Keratinocyte (primary cell): ENCODE measurements around the gene KCNG2. TPM values are rescaled to one million over a fixed set of nuclear protein-coding genes. Genes with fewer than 3 reads are reported as not detected.

ENCODE experiments used
- DNase-seq: peaks from one replicate; pipeline ENCODE4 v3.0.0-alpha.2; 2011; ENCODE audit warnings: low read depth, missing footprints, low spot score
- FAIRE-seq: peaks from 2 replicates; lab custom pipeline; 2011; peaks lifted over from hg19 to GRCh38; lab: Jason Lieb, UNC
- H2AFZ ChIP-seq: 2 replicates; pipeline ENCODE4 v1.6.0; 2012; ENCODE audit warnings: low read length, control low read depth, inconsistent platforms; ENCODE audit not compliant: control insufficient read depth
- H3K27ac ChIP-seq: 2 replicates; pipeline ENCODE4 v1.5.1; 2011; ENCODE audit warnings: low read length; ENCODE audit not compliant: control insufficient read depth, insufficient read depth
- H3K27me3 ChIP-seq: 3 replicates; pipeline ENCODE4 v1.6.0; 2011; ENCODE audit warnings: low read length; ENCODE audit not compliant: control insufficient read depth, insufficient read depth; ENCODE audit errors: extremely low read depth
- H3K36me3 ChIP-seq, 2 experiments: 2 replicates in 1 of 2; 3 replicates in 1 of 2; pipeline ENCODE4 v1.5.1; 2011; ENCODE audit warnings: low read length in 2 of 2, mild to moderate bottlenecking in 1 of 2; ENCODE audit not compliant: control insufficient read depth in 2 of 2, insufficient read depth in 2 of 2; ENCODE audit errors: extremely low read depth in 1 of 2
- H3K4me1 ChIP-seq: 3 replicates; pipeline ENCODE4 v1.5.1; 2011; ENCODE audit warnings: low read length; ENCODE audit not compliant: control insufficient read depth, insufficient read depth; ENCODE audit errors: extremely low read depth
- H3K4me2 ChIP-seq: 3 replicates; pipeline ENCODE4 v1.6.0; 2011; ENCODE audit warnings: low read depth, low read length; ENCODE audit not compliant: control insufficient read depth, insufficient read depth; ENCODE audit errors: extremely low read depth
- H3K4me3 ChIP-seq, 3 experiments: fragments of 200-600 bp in 1 of 3; sonication (generic) in 1 of 3; 2 replicates in 2 of 3; 3 replicates in 1 of 3; pipeline ENCODE4 v1.5.1; 2011 to 2016; ENCODE audit warnings: low read length in 3 of 3, mild to moderate bottlenecking in 3 of 3, control low read depth in 2 of 3, inconsistent platforms in 1 of 3, low read depth in 1 of 3, mixed read lengths in 1 of 3, mixed run types in 1 of 3, moderate library complexity in 1 of 3; ENCODE audit not compliant: control insufficient read depth in 2 of 3, insufficient read depth in 2 of 3; ENCODE audit errors: extremely low read depth in 1 of 3
- H3K79me2 ChIP-seq: 2 replicates; pipeline ENCODE4 v1.6.0; 2012; ENCODE audit warnings: low read length; ENCODE audit not compliant: control insufficient read depth, insufficient read depth
- H3K9ac ChIP-seq: 3 replicates; pipeline ENCODE4 v1.6.0; 2011; ENCODE audit warnings: low read length; ENCODE audit not compliant: control insufficient read depth, insufficient read depth; ENCODE audit errors: extremely low read depth
- H3K9me1 ChIP-seq: 3 replicates; pipeline ENCODE4 v1.6.0; 2011; ENCODE audit warnings: low read length; ENCODE audit not compliant: control insufficient read depth, insufficient read depth; ENCODE audit errors: extremely low read depth
- H3K9me3 ChIP-seq: 2 replicates; pipeline ENCODE4 v1.5.1; 2012; ENCODE audit warnings: low read depth, low read length; ENCODE audit not compliant: control insufficient read depth
- H4K20me1 ChIP-seq: 3 replicates; pipeline ENCODE4 v1.6.0; 2011; ENCODE audit warnings: low read length; ENCODE audit not compliant: control insufficient read depth, insufficient read depth; ENCODE audit errors: extremely low read depth
- EZH2 ChIP-seq: IDR thresholded peaks from one replicate; pipeline ENCODE4 v1.6.1; 2012; ENCODE audit warnings: inconsistent platforms, mild to moderate bottlenecking, low read length, moderate library complexity
- dilution Hi-C: fragments of 300-500 bp; cut with MboI; formaldehyde crosslinking; loops from one replicate; pipeline ENCODE4 v1.7.0; 2020; ENCODE audit warnings: low sequenced_read_pairs; ENCODE audit not compliant: extremely low pct_ligation_motif_present
- polyA plus RNA-seq, 5 experiments: library from polyadenylated mRNA; depleted of rRNA in 3 of 5; stranded (reverse) in 3 of 5; stranded (forward) in 1 of 5; unstranded in 1 of 5; fragments of >200 nt; gene quantifications; 1 replicate in 1 of 5; 2 replicates in 3 of 5; 3 replicates in 1 of 5; pipeline versions ENCODE4 v1.2.1 to v1.2.3, GENCODE V29; 2011 to 2012; ENCODE audit warnings: missing spikeins in 2 of 5, low read depth in 1 of 5, low replicate concordance in 1 of 5
- TF ChIP-seq, protein P1 (sequence below), 3 experiments: IDR thresholded peaks in 1 of 3; conservative IDR thresholded peaks in 1 of 3; optimal IDR thresholded peaks in 1 of 3; 2 replicates in 2 of 3; 3 replicates in 1 of 3; pipeline versions ENCODE3 to v1.5.1; 2011; ENCODE audit warnings: low read length in 3 of 3, mild to moderate bottlenecking in 3 of 3, moderate library complexity in 2 of 3, control low read depth in 1 of 3, inconsistent platforms in 1 of 3; ENCODE audit not compliant: insufficient read depth in 2 of 3; ENCODE audit errors: extremely low read depth in 1 of 3

The KCNG2 gene
- polyA plus RNA-seq, 1 donor (not counting 4 experiments of a cell fraction or from before 2014, with no cell fraction given) = not detected

DNA sequence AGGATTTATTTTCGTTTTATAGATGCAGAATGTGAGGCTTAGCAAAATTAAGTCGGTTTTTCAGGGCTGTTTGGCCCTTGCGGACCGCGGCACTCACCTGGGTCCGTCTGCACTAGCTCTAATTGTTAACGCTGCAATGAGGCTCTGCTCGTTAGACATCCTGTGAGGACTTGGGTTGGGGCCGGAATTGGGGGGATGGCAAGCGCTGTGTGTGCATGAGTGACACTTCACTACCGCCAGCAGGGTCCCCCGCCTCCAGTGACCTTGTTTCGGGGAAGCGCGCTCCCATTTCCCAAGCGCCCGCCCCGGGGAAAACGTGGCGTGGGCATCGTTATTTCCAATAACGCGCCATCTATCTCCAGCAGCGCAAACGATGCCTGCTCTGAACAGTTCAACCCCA, 54.2 kb downstream of the KCNG2 start:
- no peak overlapping the region for H3K4me2 ChIP-seq
- H3K9ac ChIP-seq = no peak overlapping the region
- no peak for FAIRE-seq
- no peaks in the 10 kb centered on the region for H3K36me3 ChIP-seq
- H3K27me3 ChIP-seq = peaks cover 15% of the 10 kb centered on the region
- H3K9me1 ChIP-seq = no peaks in the 10 kb centered on the region
- TF ChIP-seq, protein P1, sequence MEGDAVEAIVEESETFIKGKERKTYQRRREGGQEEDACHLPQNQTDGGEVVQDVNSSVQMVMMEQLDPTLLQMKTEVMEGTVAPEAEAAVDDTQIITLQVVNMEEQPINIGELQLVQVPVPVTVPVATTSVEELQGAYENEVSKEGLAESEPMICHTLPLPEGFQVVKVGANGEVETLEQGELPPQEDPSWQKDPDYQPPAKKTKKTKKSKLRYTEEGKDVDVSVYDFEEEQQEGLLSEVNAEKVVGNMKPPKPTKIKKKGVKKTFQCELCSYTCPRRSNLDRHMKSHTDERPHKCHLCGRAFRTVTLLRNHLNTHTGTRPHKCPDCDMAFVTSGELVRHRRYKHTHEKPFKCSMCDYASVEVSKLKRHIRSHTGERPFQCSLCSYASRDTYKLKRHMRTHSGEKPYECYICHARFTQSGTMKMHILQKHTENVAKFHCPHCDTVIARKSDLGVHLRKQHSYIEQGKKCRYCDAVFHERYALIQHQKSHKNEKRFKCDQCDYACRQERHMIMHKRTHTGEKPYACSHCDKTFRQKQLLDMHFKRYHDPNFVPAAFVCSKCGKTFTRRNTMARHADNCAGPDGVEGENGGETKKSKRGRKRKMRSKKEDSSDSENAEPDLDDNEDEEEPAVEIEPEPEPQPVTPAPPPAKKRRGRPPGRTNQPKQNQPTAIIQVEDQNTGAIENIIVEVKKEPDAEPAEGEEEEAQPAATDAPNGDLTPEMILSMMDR (optimal IDR thresholded peaks at IDR 0.05 in 1 of 3, IDR thresholded peaks at IDR 0.05 in 1 of 3, conservative IDR thresholded peaks at IDR 0.05 in 1 of 3; ENCODE audit: extremely low read depth in 1 of 3, insufficient read depth in 2 of 3, low read length in 3 of 3) = no peak
- no peak overlapping the region for H2AFZ ChIP-seq
- DNase-seq = no peak
- H4K20me1 ChIP-seq = no peaks in the 10 kb centered on the region
- H3K27ac ChIP-seq = no peak overlapping the region
- no peak overlapping the region for H3K4me3 ChIP-seq
- no peaks in the 10 kb centered on the region for H3K9me3 ChIP-seq
- no peaks in the 10 kb centered on the region for H3K79me2 ChIP-seq
- H3K4me1 ChIP-seq = peaks cover 2% of the 10 kb centered on the region
- dilution Hi-C loops = no loop called here

DNA sequence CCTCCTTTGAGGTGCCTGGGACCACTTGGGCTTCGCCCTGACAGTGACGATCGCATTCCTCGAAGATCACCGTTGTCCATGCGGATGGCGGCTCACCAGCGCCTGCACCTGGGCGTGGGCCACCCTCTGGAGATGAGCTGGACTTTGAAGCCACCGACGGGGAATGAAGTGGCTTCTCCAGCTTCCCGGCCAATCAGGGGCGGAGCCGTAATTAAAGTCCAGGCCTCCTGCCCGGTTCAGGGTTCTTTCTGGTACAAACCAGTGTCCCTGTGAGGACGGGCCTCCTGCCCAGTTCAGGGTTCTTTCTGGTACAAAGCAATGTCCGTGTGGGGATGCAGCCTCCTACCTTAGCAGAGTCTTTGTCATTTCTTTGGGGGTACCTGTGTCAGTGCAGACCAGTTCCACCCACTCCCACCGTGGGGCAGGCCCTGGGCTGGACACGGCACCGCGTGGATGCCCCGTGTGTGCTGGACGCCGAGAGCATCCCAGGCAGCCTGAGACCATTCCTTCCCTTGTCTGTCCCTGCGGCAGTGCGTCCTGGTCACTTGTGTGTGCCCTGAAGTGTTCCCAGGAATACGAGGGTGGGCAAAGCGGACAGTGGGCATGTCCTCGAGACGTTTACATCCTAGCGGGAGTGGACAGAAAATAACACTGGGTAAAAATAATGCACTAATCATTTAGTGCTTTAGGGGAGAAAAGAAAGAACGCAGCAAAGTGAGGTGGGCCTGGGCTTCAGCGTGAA, 55.0 kb downstream of the KCNG2 start:
- dilution Hi-C loops = no loop called here
- H3K4me2 ChIP-seq = no peak overlapping the region
- H3K79me2 ChIP-seq = no peaks in the 10 kb centered on the region
- no peak overlapping the region for H3K9ac ChIP-seq
- H3K27me3 ChIP-seq = peaks cover 19% of the 10 kb centered on the region
- no peak overlapping the region for H3K27ac ChIP-seq
- no peaks in the 10 kb centered on the region for H3K9me3 ChIP-seq
- TF ChIP-seq, protein P1 (optimal IDR thresholded peaks at IDR 0.05 in 1 of 3, IDR thresholded peaks at IDR 0.05 in 1 of 3, conservative IDR thresholded peaks at IDR 0.05 in 1 of 3; ENCODE audit: extremely low read depth in 1 of 3, insufficient read depth in 2 of 3, low read length in 3 of 3) = no peak
- no peak for TF ChIP-seq EZH2
- H4K20me1 ChIP-seq = no peaks in the 10 kb centered on the region
- no peak overlapping the region for H3K4me3 ChIP-seq
- H2AFZ ChIP-seq = no peak overlapping the region
- FAIRE-seq (no peak), DNase-seq (no peak)
- H3K9me1 ChIP-seq = no peaks in the 10 kb centered on the region
- H3K4me1 ChIP-seq = peaks cover 2% of the 10 kb centered on the region
- no peaks in the 10 kb centered on the region for H3K36me3 ChIP-seq
